Loucy (cell line): ENCODE measurements around the gene GJC3.

ENCODE experiments used
- H2AFZ ChIP-seq: fragments of 200-600 bp; sonication (generic); 2 replicates; pipeline ENCODE4 v1.6.0; 2016; ENCODE audit warnings: antibody characterized with exemption, mild to moderate bottlenecking, low read length, moderate library complexity
- H3F3A ChIP-seq: fragments of 200-600 bp; 2 replicates; pipeline ENCODE4 v1.6.0; 2016; ENCODE audit warnings: antibody characterized with exemption, low read depth, mild to moderate bottlenecking
- H3K27me3 ChIP-seq: fragments of 200-600 bp; sonication (generic); 2 replicates; pipeline ENCODE4 v1.6.1; 2014; ENCODE audit warnings: low read length, mild to moderate bottlenecking; ENCODE audit not compliant: insufficient read depth, poor library complexity, severe bottlenecking
- H3K36me3 ChIP-seq: fragments of 200-600 bp; sonication (generic); 2 replicates; pipeline ENCODE4 v1.6.1; 2016; ENCODE audit warnings: low read length; ENCODE audit not compliant: insufficient read depth
- H3K4me1 ChIP-seq: fragments of 200-600 bp; sonication (generic); 2 replicates; pipeline ENCODE4 v1.5.1; 2014; ENCODE audit warnings: low read length, mild to moderate bottlenecking; ENCODE audit not compliant: insufficient read depth, poor library complexity, severe bottlenecking
- H3K4me2 ChIP-seq: fragments of 200-600 bp; sonication (generic); 2 replicates; pipeline ENCODE4 v1.6.0; 2014; ENCODE audit warnings: antibody characterized with exemption, low read length, low read depth, mild to moderate bottlenecking; ENCODE audit not compliant: poor library complexity, severe bottlenecking
- H3K4me3 ChIP-seq: fragments of 200-600 bp; sonication (generic); 2 replicates; pipeline ENCODE4 v1.5.1; 2014; ENCODE audit warnings: low read length, mild to moderate bottlenecking, mixed read lengths; ENCODE audit not compliant: poor library complexity, severe bottlenecking
- H3K79me2 ChIP-seq: fragments of 200-600 bp; sonication (generic); 2 replicates; pipeline ENCODE4 v1.6.1; 2014; ENCODE audit warnings: low read length; ENCODE audit not compliant: insufficient read depth
- H3K9ac ChIP-seq: fragments of 200-600 bp; sonication (generic); 2 replicates; pipeline ENCODE4 v1.6.0; 2014; ENCODE audit warnings: mild to moderate bottlenecking, low read depth, low read length, moderate library complexity; ENCODE audit not compliant: poor library complexity, severe bottlenecking
- H3K9me2 ChIP-seq: fragments of 200-600 bp; sonication (generic); replicated peaks from 2 replicates; pipeline ENCODE4 v1.6.1; 2016; ENCODE audit warnings: low read depth, low read length, mixed read lengths
- H3K9me3 ChIP-seq: fragments of 200-600 bp; sonication (generic); 2 replicates; pipeline ENCODE4 v1.6.1; 2014; ENCODE audit warnings: mild to moderate bottlenecking, antibody characterized with exemption, low read length, low read depth; ENCODE audit not compliant: insufficient read depth
- H4K20me1 ChIP-seq: fragments of 200-600 bp; sonication (generic); 2 replicates; pipeline ENCODE4 v1.6.0; 2014; ENCODE audit warnings: antibody characterized with exemption, low read length, mild to moderate bottlenecking; ENCODE audit not compliant: insufficient read depth, poor library complexity, severe bottlenecking
- CTCF ChIP-seq: fragments of 200-600 bp; sonication (generic); conservative IDR thresholded peaks from 2 replicates; pipeline ENCODE4 v1.5.1; 2014; ENCODE audit warnings: mild to moderate bottlenecking, antibody characterized with exemption, low read length
- EZH2phosphoT487 ChIP-seq: fragments of 200-600 bp; IDR thresholded peaks from 2 replicates; pipeline ENCODE4 v1.6.1; 2018; ENCODE audit warnings: antibody characterized with exemption, mild to moderate bottlenecking, moderate library complexity, borderline replicate concordance

Gene GJC3

GRCh38 chr7:99930376-99930775 lies 956 bp upstream of the GJC3 start:
- Histone ChIP-seq H3K4me3 (no peak overlapping the region), H3K9ac (no peak overlapping the region), H3K79me2 (no peaks in the 10 kb centered on the region), H3K9me2 (no peaks in the 10 kb centered on the region), H3K27me3 (peaks cover 44% of the 10 kb centered on the region), H3K9me3 (no peaks in the 10 kb centered on the region), H2AFZ (peak overlapping the region; percentile 86; the same call in 1 of the 2 replicates), H3K36me3 (no peaks in the 10 kb centered on the region), H3F3A (no peaks in the 10 kb centered on the region), H4K20me1 (no peaks in the 10 kb centered on the region), H3K4me2 (no peak overlapping the region), H3K4me1 (peaks cover 6% of the 10 kb centered on the region)
- no peak for TF ChIP-seq CTCF
- no peak for TF ChIP-seq EZH2phosphoT487

GRCh38 chr7:99929730-99930053 lies 272 bp upstream of the GJC3 start:
- peak overlapping the region; percentile 72 for H3K4me3 ChIP-seq
- H3F3A ChIP-seq = no peaks in the 10 kb centered on the region
- no peaks in the 10 kb centered on the region for H3K9me2 ChIP-seq
- H3K36me3 ChIP-seq = no peaks in the 10 kb centered on the region
- peaks cover 50% of the 10 kb centered on the region for H3K27me3 ChIP-seq
- peaks cover 6% of the 10 kb centered on the region for H3K4me1 ChIP-seq
- peak overlapping the region; percentile 73 for H3K4me2 ChIP-seq
- no peaks in the 10 kb centered on the region for H3K79me2 ChIP-seq
- TF ChIP-seq EZH2phosphoT487 (no peak), CTCF (no peak)
- H3K9ac ChIP-seq = peak overlapping the region; percentile 61
- H2AFZ ChIP-seq = peak overlapping the region; percentile 86
- no peaks in the 10 kb centered on the region for H3K9me3 ChIP-seq
- H4K20me1 ChIP-seq = no peaks in the 10 kb centered on the region

- no peak overlapping the region for H3K4me2 ChIP-seq
- peaks cover 6% of the 10 kb centered on the region for H3K4me1 ChIP-seq
- H3K9me3 ChIP-seq = no peaks in the 10 kb centered on the region
- H3F3A ChIP-seq = no peaks in the 10 kb centered on the region
- no peaks in the 10 kb centered on the region for H3K36me3 ChIP-seq
- no peak overlapping the region for H3K4me3 ChIP-seq
- no peaks in the 10 kb centered on the region for H3K79me2 ChIP-seq
- peaks cover 62% of the 10 kb centered on the region for H3K27me3 ChIP-seq
- no peaks in the 10 kb centered on the region for H3K9me2 ChIP-seq
- H3K9ac ChIP-seq = no peak overlapping the region
- TF ChIP-seq EZH2phosphoT487 (no peak), CTCF (no peak)
- H2AFZ ChIP-seq = no peak overlapping the region
- H4K20me1 ChIP-seq = no peaks in the 10 kb centered on the region
Observed at GRCh38 chr7:99928188-99928587, 1.2 kb downstream of the GJC3 start.
